GM23338 (cell line): ENCODE results near the gene SND1. TPM values are rescaled to one million over a fixed set of nuclear protein-coding genes. Genes with fewer than 3 reads are reported as not detected.

Experiments used
- ATAC-seq: fragments of 200-7000 bp; cut with Tn5 transposase; 3 replicates; pipeline ENCODE4 v1.9.1; 2020
- DNase-seq: peaks from one replicate; pipeline ENCODE4 v3.0.0-alpha.2; 2015; ENCODE audit warnings: low spot score
- H2AFZ ChIP-seq: fragments of 200-600 bp; sonication (generic); 2 replicates; pipeline ENCODE4 v1.8.0; 2016; ENCODE audit warnings: antibody characterized with exemption, mild to moderate bottlenecking, moderate library complexity
- H3F3A ChIP-seq: fragments of 200-600 bp; sonication (generic); replicated peaks from 2 replicates; pipeline ENCODE4 v1.8.0; 2017; ENCODE audit warnings: antibody characterized with exemption, mixed run types, low read depth
- H3K27ac ChIP-seq: fragments of 200-600 bp; sonication (generic); 2 replicates; pipeline ENCODE4 v1.6.1; 2016; ENCODE audit warnings: low read depth
- H3K27me3 ChIP-seq: fragments of 200-600 bp; sonication (generic); 2 replicates; pipeline ENCODE4 v1.8.0; 2016; ENCODE audit warnings: mild to moderate bottlenecking, mixed run types, moderate library complexity; ENCODE audit not compliant: insufficient read depth
- H3K36me3 ChIP-seq: fragments of 200-600 bp; sonication (generic); 2 replicates; pipeline ENCODE4 v1.8.0; 2016; ENCODE audit warnings: mild to moderate bottlenecking; ENCODE audit not compliant: insufficient read depth
- H3K4me1 ChIP-seq: fragments of 200-600 bp; sonication (generic); 2 replicates; pipeline ENCODE4 v1.8.0; 2016; ENCODE audit warnings: mild to moderate bottlenecking, moderate library complexity; ENCODE audit not compliant: insufficient read depth
- H3K4me2 ChIP-seq: fragments of 200-600 bp; sonication (generic); 2 replicates; pipeline ENCODE4 v1.7.1; 2017; ENCODE audit warnings: mixed run types
- H3K4me3 ChIP-seq: fragments of 200-600 bp; sonication (generic); 2 replicates; pipeline ENCODE4 v1.6.1; 2016; ENCODE audit warnings: mixed run types
- H3K79me2 ChIP-seq: fragments of 200-600 bp; sonication (generic); replicated peaks from 2 replicates; pipeline ENCODE4 v1.8.0; 2017; ENCODE audit warnings: mild to moderate bottlenecking; ENCODE audit not compliant: insufficient read depth
- H3K9me2 ChIP-seq: fragments of 200-600 bp; sonication (generic); 2 replicates; pipeline ENCODE4 v1.8.0; 2017; ENCODE audit not compliant: insufficient read depth
- H4K20me1 ChIP-seq: fragments of 200-600 bp; sonication (generic); replicated peaks from 2 replicates; pipeline ENCODE4 v1.8.0; 2017; ENCODE audit warnings: mild to moderate bottlenecking; ENCODE audit not compliant: insufficient read depth
- H3K27ac Mint-ChIP-seq: 2 replicates; pipeline ENCODE4 v1.8.0; 2020; ENCODE audit warnings: inconsistent platforms, mild to moderate bottlenecking, moderate library complexity, mixed read lengths
- H3K27me3 Mint-ChIP-seq: 3 replicates; pipeline ENCODE4 v1.8.0; 2022; ENCODE audit warnings: low read depth, mild to moderate bottlenecking, moderate library complexity, mixed read lengths, inconsistent platforms; ENCODE audit not compliant: insufficient read depth, poor library complexity
- H3K36me3 Mint-ChIP-seq: 3 replicates; pipeline ENCODE4 v1.8.0; 2021; ENCODE audit warnings: low read depth, mild to moderate bottlenecking, inconsistent platforms, moderate library complexity, mixed read lengths
- H3K4me1 Mint-ChIP-seq: 3 replicates; pipeline ENCODE4 v1.8.0; 2020; ENCODE audit warnings: mild to moderate bottlenecking, inconsistent platforms, mixed read lengths
- H3K4me3 Mint-ChIP-seq: 3 replicates; pipeline ENCODE4 v1.8.0; 2021; ENCODE audit warnings: moderate library complexity, mild to moderate bottlenecking, inconsistent platforms, mixed read lengths
- H3K9me3 Mint-ChIP-seq: 3 replicates; pipeline ENCODE4 v1.8.0; 2020; ENCODE audit warnings: moderate library complexity, mild to moderate bottlenecking, inconsistent platforms, mixed read lengths
- CREB1 ChIP-seq: fragments of 250-450 bp; sonication (Bioruptor Pico); IDR thresholded peaks from 2 replicates; pipeline ENCODE4 v1.5.0; 2020; ENCODE audit warnings: low read depth, mild to moderate bottlenecking, moderate library complexity
- CTCF ChIP-seq, 2 experiments: fragments of 200-600 bp in 1 of 2; sonication (generic) in 1 of 2; conservative IDR thresholded peaks; 2 replicates each; pipeline versions ENCODE4 v1.5.1 to v1.6.1; 2016 to 2017; ENCODE audit warnings: antibody characterized with exemption in 2 of 2, low read depth in 2 of 2, mild to moderate bottlenecking in 2 of 2, moderate library complexity in 1 of 2
- ETS1 ChIP-seq: IDR thresholded peaks from 2 replicates; pipeline ENCODE4 v1.6.1; 2016; ENCODE audit warnings: antibody characterized with exemption
- EZH2 ChIP-seq: fragments of 200-600 bp; sonication (generic); IDR thresholded peaks from one replicate; pipeline ENCODE4 v1.8.0; 2017; ENCODE audit warnings: antibody characterized with exemption, mild to moderate bottlenecking, low read depth; ENCODE audit not compliant: unreplicated experiment
- EZH2phosphoT487 ChIP-seq: fragments of 200-600 bp; sonication (generic); IDR thresholded peaks from one replicate; pipeline ENCODE4 v1.8.1; 2018; ENCODE audit warnings: antibody characterized with exemption; ENCODE audit not compliant: unreplicated experiment
- NANOG ChIP-seq: IDR thresholded peaks from 2 replicates; pipeline ENCODE4 v1.6.1; 2016; ENCODE audit warnings: antibody characterized with exemption, borderline replicate concordance
- POLR2AphosphoS5 ChIP-seq: IDR thresholded peaks from 2 replicates; pipeline ENCODE4 v1.6.1; 2016; ENCODE audit warnings: antibody characterized with exemption, low read depth
- REST ChIP-seq: IDR thresholded peaks from one replicate; pipeline ENCODE4 v1.6.1; 2018; ENCODE audit warnings: antibody characterized with exemption; ENCODE audit not compliant: unreplicated experiment
- STAT1 ChIP-seq: IDR thresholded peaks from one replicate; pipeline ENCODE4 v1.6.1; 2016; ENCODE audit warnings: antibody characterized with exemption; ENCODE audit not compliant: unreplicated experiment
- ZNF114 ChIP-seq: fragments of 250-450 bp; sonication (Bioruptor Pico); IDR thresholded peaks from 2 replicates; pipeline ENCODE4 v1.5.0; 2020; ENCODE audit warnings: mild to moderate bottlenecking, moderate library complexity
- ZNF331 ChIP-seq: fragments of 250-450 bp; sonication (Bioruptor Pico); IDR thresholded peaks from 2 replicates; pipeline ENCODE4 v1.5.0; 2020; ENCODE audit warnings: low read depth, mild to moderate bottlenecking, moderate library complexity
- ZNF462 ChIP-seq: fragments of 250-450 bp; sonication (Bioruptor Pico); IDR thresholded peaks from 2 replicates; pipeline ENCODE4 v1.5.0; 2020; ENCODE audit warnings: mild to moderate bottlenecking, moderate library complexity
- polyA plus RNA-seq: library from polyadenylated mRNA; unstranded; fragments of >200 nt; fragmentation: Nextera tagmentation; extraction: Ambion mirVana; gene quantifications from 2 replicates; pipeline ENCODE4 v1.2.1, GENCODE V29; 2016
- total RNA-seq: library from RNA; depleted of rRNA; stranded (reverse); fragments of >200 nt; shearing (Covaris generic); gene quantifications from 2 replicates; pipeline ENCODE4 v1.2.3, GENCODE V29; 2014

The SND1 gene
- total and polyA plus RNA-seq, 2 experiments from 2014 or later: 107 to 254 TPM

GRCh38 chr7:128075242-128076095 is 423.5 kb downstream of the SND1 start (continued):
- no peak for TF ChIP-seq ETS1
- TF ChIP-seq REST: no peak
- TF ChIP-seq ZNF114 (CRISPR knock-in tag): no peak
- TF ChIP-seq EZH2: no peak
- TF ChIP-seq POLR2AphosphoS5: no peak
- no peak for TF ChIP-seq NANOG
- TF ChIP-seq STAT1: no peak
- TF ChIP-seq EZH2phosphoT487: no peak
- TF ChIP-seq ZNF331: no peak
- TF ChIP-seq CREB1 (CRISPR knock-in tag): no peak

GRCh38 chr7:128076196-128076795 is 424.3 kb downstream of the SND1 start:
- H3K27ac ChIP-seq: no peak overlapping the region
- ATAC-seq (no peak), DNase-seq (no peak)
- TF ChIP-seq ZNF462 (CRISPR knock-in tag): no peak
- no peak for TF ChIP-seq NANOG
- TF ChIP-seq CTCF (conservative IDR thresholded peaks at IDR 0.05; ENCODE audit: low read depth in 2 of 2): no peak

More at GRCh38 chr7:128076196-128076795, 424.3 kb downstream of the SND1 start:
- Mint-ChIP-seq H3K36me3 (peaks cover 3% of the 10 kb centered on the region; the same call in 2 of the 3 replicates), H3K27ac (0 out of 2 replicates have a peak overlapping the region, but pooled peaks have one; percentile 49), H3K4me1 (peaks cover 27% of the 10 kb centered on the region), H3K27me3 (peaks cover 17% of the 10 kb centered on the region), H3K4me3 (no peak overlapping the region), H3K9me3 (no peaks in the 10 kb centered on the region)
- Histone ChIP-seq H3K79me2 (no peaks in the 10 kb centered on the region), H3F3A (no peaks in the 10 kb centered on the region), H3K9me2 (no peaks in the 10 kb centered on the region), H3K4me1 (no peaks in the 10 kb centered on the region), H2AFZ (no peak overlapping the region), H3K4me3 (no peak overlapping the region), H3K36me3 (no peaks in the 10 kb centered on the region; the same call in 1 of the 2 replicates), H3K27me3 (no peaks in the 10 kb centered on the region), H4K20me1 (no peaks in the 10 kb centered on the region), H3K4me2 (no peak overlapping the region)
